Cardiac septum (tissue), 1 donor: Measurements from ENCODE around the gene SRRM1. TPM values are rescaled to one million over a fixed set of nuclear protein-coding genes. Genes with fewer than 3 reads are reported as not detected.

ENCODE experiments used
- DNase-seq: peaks from one replicate; pipeline ENCODE4 v3.0.0-alpha.2; 2020; ENCODE audit warnings: low spot score
- intact Hi-C: fragments of 100-400 bp; cut with DNase I; formaldehyde crosslinking; loops from one replicate; pipeline ENCODE4 v1.14.0; 2022
- long read RNA-seq: library from polyadenylated mRNA; unstranded; transcript quantifications from one replicate; pipeline ENCODE4 v2.0.0, GENCODE V29; 2021
- total RNA-seq: library from RNA; stranded (reverse); fragmentation: NEBNext Ultra II Directional; extraction: Animal tissue kit (Norgen Biotek cat#: 25700); gene quantifications from one replicate; pipeline ENCODE4 v1.2.1, GENCODE V29; 2021
- donor health status: DM: no; HTN: no; CAD: no.

SRRM1 gene
- total RNA-seq = 78.2 TPM
- long read RNA-seq, full-length matches to known transcripts = 7 of 83 reads
- long read RNA-seq, partial matches to known transcripts = 56 of 83 reads
- long read RNA-seq, other reads (novel, unspliced or antisense) = 20 of 83 reads

- DNase-seq = peak; percentile 100
- intact Hi-C loops = loop anchor here (2.0 to 5.0 kb wide), 4 partner anchors 52 to 225 kb away; partner anchors contain the start of genes CLIC4 and NIPAL3
Measured at GRCh38 chr1:24642481-24643362, at the start of gene SRRM1. Gene SRRM1, plus strand, starts transcription at chr1:24643302. Its CDS starts 25 bp downstream, at chr1:24643327.

GRCh38 chr1:24594328-24594598 is 48.8 kb upstream of the SRRM1 start:
- intact Hi-C loops = no loop called here
- no peak for DNase-seq

- intact Hi-C loops = no loop called here
- DNase-seq = no peak
Measured at GRCh38 chr1:24596401-24596880, 46.7 kb upstream of the SRRM1 start.

GRCh38 chr1:24599265-24599664 is 43.8 kb upstream of the SRRM1 start:
- no peak for DNase-seq
- intact Hi-C loops = no loop called here

GRCh38 chr1:24600551-24600950 is 42.6 kb upstream of the SRRM1 start:
- DNase-seq = no peak
- intact Hi-C loops = no loop called here

GRCh38 chr1:24605534-24606295 is 37.4 kb upstream of the SRRM1 start:
- DNase-seq = no peak
- intact Hi-C loops = no loop called here

DNA sequence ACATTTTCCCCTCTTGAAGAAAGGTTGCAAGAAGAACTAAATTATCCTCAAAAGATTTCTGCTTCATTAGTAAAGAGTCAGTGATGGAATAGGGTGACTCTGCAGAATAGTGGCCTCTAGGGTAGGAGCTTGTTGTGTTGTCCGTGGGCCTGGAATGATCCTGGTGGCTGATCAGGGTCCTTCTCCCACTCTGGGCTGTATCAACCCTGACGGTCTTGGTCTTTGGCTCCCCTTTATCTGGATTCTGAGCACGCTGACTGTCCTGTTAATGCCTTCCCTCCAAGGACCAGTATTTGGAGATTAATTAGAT is 36.9 kb upstream of the SRRM1 start:
- DNase-seq = no peak
- intact Hi-C loops = no loop called here

- DNase-seq = no peak
- intact Hi-C loops = no loop called here
Measured at GRCh38 chr1:24606621-24607020, 36.5 kb upstream of the SRRM1 start.

DNA sequence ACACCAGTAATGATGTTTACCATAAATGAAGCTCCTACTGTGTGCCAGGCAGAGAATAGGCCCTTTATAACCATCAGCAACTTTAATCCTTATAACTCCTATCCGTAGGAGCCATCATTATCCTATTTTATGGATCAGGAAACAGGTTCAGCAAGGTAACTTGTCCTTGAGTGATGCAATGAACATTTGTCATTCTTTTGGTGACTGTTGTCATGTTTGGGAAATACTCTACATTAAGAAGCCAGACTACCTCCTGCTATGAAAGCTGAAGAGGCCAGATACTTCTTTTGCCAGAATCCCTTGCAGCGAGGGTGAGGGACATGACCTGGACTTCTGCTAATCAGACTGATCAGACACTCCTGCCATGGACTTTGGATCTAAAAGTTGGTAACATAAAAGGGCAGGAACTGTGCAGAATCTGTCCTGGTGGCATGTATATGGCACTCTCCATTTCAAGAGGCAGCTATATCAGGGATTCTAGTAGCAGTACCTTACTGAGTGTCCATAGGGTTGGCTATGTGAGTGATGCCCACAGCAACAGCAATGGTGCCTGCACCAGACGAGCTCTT is 33.1 kb upstream of the SRRM1 start:
- intact Hi-C loops = no loop called here
- DNase-seq = no peak

GRCh38 chr1:24619376-24619775 is 23.7 kb upstream of the SRRM1 start:
- intact Hi-C loops = no loop called here
- DNase-seq = no peak

DNA sequence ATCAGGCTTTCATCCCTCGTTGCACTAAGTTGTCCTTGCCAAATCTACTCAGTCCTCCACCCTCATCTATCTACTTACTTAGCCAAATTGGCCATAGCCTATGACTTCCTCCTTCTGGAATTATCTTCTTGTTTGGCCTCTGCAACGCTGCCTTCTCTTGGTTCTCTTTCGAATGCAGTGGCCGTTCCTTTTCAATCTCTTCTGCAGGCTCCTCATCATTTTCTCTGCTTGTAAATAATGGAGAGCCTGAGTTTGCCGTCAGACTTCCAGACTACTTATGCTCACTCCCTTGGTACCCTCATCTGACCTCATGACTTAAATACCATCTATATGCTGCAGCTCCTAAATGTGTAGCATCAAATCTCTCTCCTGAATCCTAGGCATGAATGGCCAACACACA is 22.4 kb upstream of the SRRM1 start:
- intact Hi-C loops = no loop called here
- no peak for DNase-seq

DNA sequence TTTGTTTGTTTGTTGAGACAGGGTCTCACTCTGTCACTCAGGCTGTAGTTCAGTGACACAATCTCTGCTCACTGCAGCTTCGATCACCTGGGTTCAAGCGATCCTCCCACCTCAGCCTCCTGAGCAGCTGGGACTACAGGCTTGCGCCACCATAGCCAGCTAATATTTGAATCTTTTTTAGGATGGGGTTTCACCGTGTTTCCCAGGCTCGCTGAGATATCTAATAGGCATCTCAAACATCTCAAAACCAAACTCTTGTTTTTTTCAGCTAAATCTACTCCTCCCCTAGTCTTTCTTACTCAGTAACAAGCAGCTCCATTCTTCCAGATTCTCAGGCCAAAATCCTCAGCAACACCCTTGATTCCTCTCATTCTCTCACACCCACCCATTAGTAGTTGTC is 22.0 kb upstream of the SRRM1 start:
- intact Hi-C loops = no loop called here
- DNase-seq = no peak

GRCh38 chr1:24622218-24622617 is 20.9 kb upstream of the SRRM1 start:
- DNase-seq = no peak
- intact Hi-C loops = no loop called here

- no peak for DNase-seq
- intact Hi-C loops = loop anchor here (5.0 kb wide), 2 partner anchors 76 to 431 kb away; partner anchors contain the start of gene NCMAP
Measured at GRCh38 chr1:24632832-24633175, 10.3 kb upstream of the SRRM1 start.

DNA sequence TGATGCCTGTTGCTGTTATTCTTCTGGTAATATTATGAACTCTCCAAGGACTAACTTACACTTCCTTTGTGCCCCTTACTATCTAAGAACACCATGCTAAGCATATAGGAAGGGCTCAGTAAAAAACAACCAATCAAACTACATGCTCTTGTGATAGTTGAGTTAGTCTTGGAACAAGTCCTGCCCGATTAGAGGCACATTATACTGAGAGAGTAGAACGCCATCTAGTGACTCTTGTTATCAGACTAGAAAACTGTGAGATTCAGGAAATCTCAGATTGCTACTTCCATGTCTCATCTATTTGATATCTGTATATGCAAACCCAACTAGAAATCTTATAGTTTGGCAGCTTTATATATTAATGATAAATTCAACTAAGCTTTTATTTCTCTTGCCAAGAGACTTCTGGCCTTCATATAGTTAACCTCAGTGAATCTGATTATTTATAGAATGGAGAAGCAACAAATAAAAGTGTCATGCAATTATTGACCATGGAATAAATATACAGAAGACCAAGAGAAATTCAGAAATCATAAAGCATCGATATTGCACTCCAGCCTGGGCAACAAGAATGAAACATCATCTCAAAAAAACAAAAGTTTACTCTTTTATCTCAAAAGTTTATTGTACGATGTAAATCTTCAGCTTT is 7.8 kb upstream of the SRRM1 start:
- no peak for DNase-seq
- intact Hi-C loops = loop anchor here (1.0 to 5.0 kb wide), 2 partner anchors 93 to 248 kb away; no protein-coding TSS in a partner anchor

DNA sequence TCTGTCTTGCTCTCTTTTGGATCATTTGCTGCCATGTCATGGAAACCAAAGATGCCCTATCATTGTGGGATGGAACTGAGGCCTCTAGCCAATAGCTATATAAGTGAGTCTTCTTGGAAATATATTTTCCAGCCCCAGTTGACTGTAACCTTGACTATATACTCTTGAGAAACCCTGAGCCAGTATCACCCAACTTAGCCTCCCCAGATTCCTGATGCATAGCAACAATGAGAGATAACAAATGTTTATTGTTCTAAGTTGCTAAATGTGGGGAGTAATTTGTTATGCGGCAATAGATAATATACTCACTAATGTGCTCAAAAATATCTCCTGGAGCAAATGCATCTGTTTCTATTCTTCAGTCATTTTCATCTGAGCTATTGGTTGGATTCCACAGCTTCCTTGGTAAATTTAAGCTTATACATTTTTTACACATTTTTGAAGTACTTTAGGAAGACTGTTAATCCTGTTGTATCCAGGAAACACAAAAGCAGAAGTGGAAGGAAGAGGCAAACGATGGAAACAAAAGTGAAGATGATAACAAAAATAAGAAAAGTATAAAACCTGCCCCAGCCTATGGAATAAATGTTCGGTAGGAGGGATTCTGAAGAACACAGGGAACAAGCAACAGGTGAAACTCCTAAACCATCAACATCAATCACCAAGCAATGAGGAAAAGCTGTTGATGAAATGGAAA is 6.3 kb upstream of the SRRM1 start:
- DNase-seq = no peak
- intact Hi-C loops = loop anchor here (5.0 kb wide), 1 partner anchor 250 kb away; no protein-coding TSS in a partner anchor

DNA sequence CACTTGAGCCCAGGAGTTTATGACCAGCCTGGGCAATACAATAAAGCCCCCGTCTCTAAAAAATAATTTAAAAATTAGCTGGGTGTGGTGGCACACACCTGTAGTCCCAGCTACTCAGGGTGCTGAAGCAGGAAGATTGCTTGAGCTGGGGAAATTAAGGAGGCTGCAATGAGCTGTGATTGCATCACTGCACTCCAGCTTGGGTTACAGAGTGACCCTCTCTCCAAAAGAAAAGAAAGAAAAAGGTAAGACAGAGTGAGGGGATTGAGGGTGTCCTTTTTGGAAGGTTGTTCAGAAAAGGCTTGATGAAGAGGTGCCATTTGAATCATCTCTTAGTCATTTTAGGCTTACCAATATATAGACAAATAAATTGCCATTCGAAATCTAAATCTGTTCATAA is 4.0 kb upstream of the SRRM1 start:
- intact Hi-C loops = loop anchor here (5.0 kb wide), 1 partner anchor 252 kb away; no protein-coding TSS in a partner anchor
- DNase-seq = no peak

GRCh38 chr1:24639881-24640280 is 3.2 kb upstream of the SRRM1 start:
- intact Hi-C loops = loop anchor here (5.0 kb wide), 2 partner anchors 223 to 253 kb away; partner anchors contain the start of gene NIPAL3
- no peak for DNase-seq

DNA sequence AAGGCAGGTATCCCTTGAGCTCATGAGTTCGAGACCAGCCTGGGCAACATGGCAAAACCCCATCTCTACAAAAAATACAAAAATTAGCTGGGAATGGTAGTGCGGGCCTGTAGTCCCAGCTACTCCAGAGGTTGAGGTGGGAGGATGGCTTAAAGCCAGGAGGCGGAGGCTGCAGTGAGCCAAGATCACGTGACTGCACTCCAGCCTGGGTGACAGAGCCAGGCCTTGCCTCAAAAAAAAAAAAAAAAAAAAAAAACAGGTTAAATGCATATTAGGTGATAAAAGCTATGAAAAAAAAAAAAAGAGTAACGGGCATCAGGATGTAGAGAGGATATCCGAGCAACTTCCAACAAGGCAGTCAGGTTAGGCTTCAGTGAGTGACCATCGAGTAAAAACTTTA is 2.8 kb upstream of the SRRM1 start:
- DNase-seq = no peak
- intact Hi-C loops = loop anchor here (5.0 kb wide), 1 partner anchor 223 kb away; the partner anchor contains the start of gene NIPAL3
